Naive thymus-derived CD4-positive, alpha-beta T cell (primary cell): ENCODE results near the gene TBCA. TPM values are rescaled to one million over a fixed set of nuclear protein-coding genes. Genes with fewer than 3 reads are reported as not detected.

ENCODE experiments used
- ATAC-seq: fragments of 150-1000 bp; cut with Tn5 transposase; 2 replicates; pipeline ENCODE4 v1.10.0; 2021; ENCODE audit warnings: mild to moderate bottlenecking, moderate library complexity
- CTCF ChIA-PET: fragments of 350-600 bp; sonication (Branson Sonifier 250); formaldehyde crosslinking; loops from one replicate; lab custom pipeline; 2021; ENCODE audit warnings: antibody characterized with exemption; lab: Charles Lee
- POLR2A ChIA-PET: fragments of 350-600 bp; sonication (Branson Sonifier 250); formaldehyde crosslinking; loops from one replicate; lab custom pipeline; 2021; ENCODE audit warnings: antibody characterized with exemption, inconsistent platforms; lab: Charles Lee
- DNase-seq, 9 donors: peaks; one replicate each; pipeline versions ENCODE4 v3.0.0 to v3.0.0-alpha.2; 2020 to 2022; ENCODE audit warnings: mixed read lengths in 1 of 9
- H3K27ac ChIP-seq: one replicate; pipeline ENCODE4 v1.7.0; 2013; ENCODE audit warnings: mild to moderate bottlenecking, low read depth, low read length, moderate library complexity
- H3K27me3 ChIP-seq, 2 donors: one replicate each; pipeline ENCODE4 v1.7.0; 2013; ENCODE audit warnings: low read length in 2 of 2, mild to moderate bottlenecking in 2 of 2, moderate library complexity in 2 of 2; ENCODE audit not compliant: control insufficient read depth in 2 of 2, insufficient read depth in 2 of 2
- H3K36me3 ChIP-seq, 3 experiments: 1 replicate in 2 of 3; 2 replicates in 1 of 3; pipeline ENCODE4 v1.7.0; 2013; ENCODE audit warnings: low read length in 3 of 3, mild to moderate bottlenecking in 3 of 3, moderate library complexity in 1 of 3; ENCODE audit not compliant: insufficient read depth in 3 of 3, control insufficient read depth in 2 of 3
- H3K4me1 ChIP-seq, 2 donors: one replicate each; pipeline ENCODE4 v1.7.0; 2013; ENCODE audit warnings: low read length in 2 of 2, mild to moderate bottlenecking in 2 of 2, moderate library complexity in 1 of 2; ENCODE audit not compliant: control insufficient read depth in 2 of 2, insufficient read depth in 2 of 2
- H3K4me3 ChIP-seq: 2 replicates; pipeline ENCODE4 v1.7.0; 2013; ENCODE audit warnings: mild to moderate bottlenecking, low read length
- H3K9me3 ChIP-seq, 3 experiments: 1 replicate in 2 of 3; 2 replicates in 1 of 3; pipeline ENCODE4 v1.7.0; 2013; ENCODE audit warnings: low read length in 3 of 3; ENCODE audit not compliant: control insufficient read depth in 2 of 3
- H3K27ac Mint-ChIP-seq, 9 donors: one replicate each; pipeline ENCODE4 v1.8.0; 2020 to 2022; ENCODE audit warnings: mixed read lengths in 9 of 9, mild to moderate bottlenecking in 8 of 9, moderate library complexity in 5 of 9, inconsistent platforms in 2 of 9
- H3K27me3 Mint-ChIP-seq, 5 donors: one replicate each; pipeline ENCODE4 v1.8.0; 2021 to 2022; ENCODE audit warnings: mixed read lengths in 5 of 5, mild to moderate bottlenecking in 1 of 5
- H3K36me3 Mint-ChIP-seq, 5 donors: one replicate each; pipeline ENCODE4 v1.8.0; 2020 to 2022; ENCODE audit warnings: mixed read lengths in 5 of 5, mild to moderate bottlenecking in 3 of 5, inconsistent platforms in 1 of 5
- H3K4me1 Mint-ChIP-seq, 7 donors: one replicate each; pipeline ENCODE4 v1.8.0; 2020 to 2022; ENCODE audit warnings: mixed read lengths in 7 of 7, mild to moderate bottlenecking in 3 of 7, inconsistent platforms in 1 of 7
- H3K4me3 Mint-ChIP-seq, 10 donors: one replicate each; pipeline ENCODE4 v1.8.0; 2020 to 2022; ENCODE audit warnings: mild to moderate bottlenecking in 10 of 10, mixed read lengths in 10 of 10, moderate library complexity in 6 of 10, inconsistent platforms in 2 of 10
- H3K9me3 Mint-ChIP-seq, 11 donors: one replicate each; pipeline ENCODE4 v1.8.0; 2020 to 2022; ENCODE audit warnings: mixed read lengths in 11 of 11, mild to moderate bottlenecking in 4 of 11, inconsistent platforms in 1 of 11, moderate library complexity in 1 of 11
- intact Hi-C, 2 donors: fragments of 100-400 bp; cut with micrococcal nuclease; formaldehyde crosslinking; loops; one replicate each; pipeline ENCODE4 v1.15.1; 2023
- polyA plus RNA-seq, 2 donors: library from polyadenylated mRNA; unstranded; fragments of 300-500 nt; fragmentation: Illumina TruSeq; gene quantifications; one replicate each; pipeline ENCODE4 v1.2.3, GENCODE V29; 2021
- total RNA-seq, 6 experiments: library from RNA in 5 of 6; stranded (reverse) in 5 of 6; gene quantifications; 1 replicate in 5 of 6; 2 replicates in 1 of 6; pipeline ENCODE4 v1.2.3 and lab custom pipeline; 2021 to 2026

TBCA gene
- total and polyA plus RNA-seq, 7 experiments from 2014 or later = 71.3 to 141 (median 96.3) TPM

GRCh38 chr5:77797136-77797535 is 21.0 kb upstream of the TBCA start:
- H3K27ac ChIP-seq = no peak overlapping the region
- H3K27me3 ChIP-seq = no peaks in the 10 kb centered on the region
- POLR2A ChIA-PET = no interaction called here
- H3K4me3 ChIP-seq = no peak overlapping the region
- Mint-ChIP-seq H3K4me3 (no peak overlapping the region), H3K36me3 (peaks cover 0 to 3% (median 1%) of the 10 kb centered on the region in 5 donors), H3K27me3 (peaks cover 41 to 56% (median 49%) of the 10 kb centered on the region in 5 donors), H3K9me3 (peaks cover 0 to 52% (median 22%) of the 10 kb centered on the region in 11 donors), H3K4me1 (peaks cover 0 to 6% (median 0%) of the 10 kb centered on the region in 7 donors), H3K27ac (no peak overlapping the region)
- CTCF ChIA-PET = no interaction called here
- intact Hi-C loops = no loop called here
- no peak for ATAC-seq
- no peak for DNase-seq
- H3K9me3 ChIP-seq = no peaks in the 10 kb centered on the region
- no peaks in the 10 kb centered on the region for H3K4me1 ChIP-seq
- H3K36me3 ChIP-seq = no peaks in the 10 kb centered on the region

GRCh38 chr5:77795846-77796245 is 19.7 kb upstream of the TBCA start:
- CTCF ChIA-PET = no interaction called here
- Mint-ChIP-seq H3K4me1 (peaks cover 0 to 6% (median 0%) of the 10 kb centered on the region in 7 donors), H3K27ac (no peak overlapping the region), H3K4me3 (no peak overlapping the region), H3K36me3 (peaks cover 0 to 3% (median 1%) of the 10 kb centered on the region in 5 donors), H3K9me3 (peaks cover 0 to 41% (median 17%) of the 10 kb centered on the region in 11 donors), H3K27me3 (peaks cover 41 to 61% (median 52%) of the 10 kb centered on the region in 5 donors)
- H3K9me3 ChIP-seq = no peaks in the 10 kb centered on the region
- no peaks in the 10 kb centered on the region for H3K4me1 ChIP-seq
- no peaks in the 10 kb centered on the region for H3K27me3 ChIP-seq
- H3K27ac ChIP-seq = no peak overlapping the region
- intact Hi-C loops = no loop called here
- H3K36me3 ChIP-seq = no peaks in the 10 kb centered on the region
- POLR2A ChIA-PET = no interaction called here
- DNase-seq (no peak), ATAC-seq (no peak)
- H3K4me3 ChIP-seq = no peak overlapping the region

- H3K9me3 Mint-ChIP-seq = peaks cover 0 to 39% (median 15%) of the 10 kb centered on the region in 11 donors
- no peaks in the 10 kb centered on the region for H3K27me3 ChIP-seq
- ChIA-PET POLR2A (no interaction called here), CTCF (no interaction called here)
- no peak overlapping the region for H3K27ac ChIP-seq
- no peaks in the 10 kb centered on the region for H3K36me3 ChIP-seq
- intact Hi-C loops = no loop called here
- peaks cover 41 to 59% (median 49%) of the 10 kb centered on the region in 5 donors for H3K27me3 Mint-ChIP-seq
- H3K27ac Mint-ChIP-seq = no peak overlapping the region
- H3K4me3 Mint-ChIP-seq = no peak overlapping the region
- peaks cover 0 to 6% (median 0%) of the 10 kb centered on the region in 7 donors for H3K4me1 Mint-ChIP-seq
- no peaks in the 10 kb centered on the region for H3K9me3 ChIP-seq
- no peak overlapping the region for H3K4me3 ChIP-seq
- DNase-seq (no peak), ATAC-seq (no peak)
- H3K4me1 ChIP-seq = no peaks in the 10 kb centered on the region
- H3K36me3 Mint-ChIP-seq = peaks cover 0 to 3% (median 1%) of the 10 kb centered on the region in 5 donors
Measured at GRCh38 chr5:77795268-77795667, 19.1 kb upstream of the TBCA start.

DNA sequence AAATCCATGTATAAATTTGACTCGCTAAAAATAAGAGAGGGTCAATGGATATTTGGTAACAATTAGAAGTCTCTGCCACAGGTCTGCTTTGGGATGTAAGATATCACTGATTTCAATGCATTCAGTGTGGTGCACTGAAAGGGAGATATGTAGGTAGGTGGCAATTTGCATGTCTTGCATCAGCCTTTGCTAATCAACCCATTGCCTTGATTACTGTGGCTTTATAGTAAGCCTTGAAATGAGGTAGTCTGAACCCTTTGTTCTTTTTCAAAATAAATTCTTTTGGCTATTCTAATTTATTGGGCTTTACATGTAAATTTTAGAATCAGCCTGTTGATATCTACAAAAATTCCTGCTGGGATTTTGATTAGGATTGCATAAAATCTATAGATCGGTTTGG is 15.8 kb upstream of the TBCA start:
- intact Hi-C loops = no loop called here
- H3K4me3 ChIP-seq = no peak overlapping the region
- no peaks in the 10 kb centered on the region for H3K27me3 ChIP-seq
- Mint-ChIP-seq H3K9me3 (peaks cover 0 to 22% (median 6%) of the 10 kb centered on the region in 11 donors), H3K4me3 (no peak overlapping the region), H3K27me3 (peaks cover 14 to 39% (median 18%) of the 10 kb centered on the region in 5 donors), H3K36me3 (peaks cover 0 to 3% (median 1%) of the 10 kb centered on the region in 5 donors), H3K27ac (no peak overlapping the region), H3K4me1 (no peaks in the 10 kb centered on the region)
- H3K27ac ChIP-seq = no peak overlapping the region
- H3K9me3 ChIP-seq = no peaks in the 10 kb centered on the region
- ChIA-PET CTCF (no interaction called here), POLR2A (no interaction called here)
- H3K4me1 ChIP-seq = no peaks in the 10 kb centered on the region
- ATAC-seq (no peak), DNase-seq (no peak)
- H3K36me3 ChIP-seq = no peaks in the 10 kb centered on the region

DNA sequence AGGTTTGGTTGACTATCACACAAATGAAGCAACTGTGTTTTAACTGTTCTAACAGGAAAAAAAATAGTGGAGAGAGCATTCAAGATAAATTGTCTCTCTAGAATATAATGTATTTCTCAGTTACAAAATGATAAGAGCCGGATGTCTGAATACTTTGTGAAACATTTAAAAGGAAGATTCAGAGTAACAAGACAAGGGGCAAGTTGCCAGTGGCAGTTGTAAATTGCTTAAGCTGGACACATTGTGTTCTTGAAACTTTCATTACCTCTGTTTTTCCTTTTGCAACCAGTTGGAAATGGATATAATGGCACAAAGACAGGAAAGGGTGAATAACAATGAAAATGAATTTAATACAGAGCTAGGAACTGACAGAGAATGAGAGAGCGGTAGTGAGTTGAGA is 15.2 kb upstream of the TBCA start:
- Mint-ChIP-seq H3K9me3 (peaks cover 0 to 17% (median 6%) of the 10 kb centered on the region in 11 donors), H3K27me3 (peaks cover 9 to 34% (median 13%) of the 10 kb centered on the region in 5 donors), H3K4me1 (no peaks in the 10 kb centered on the region), H3K27ac (no peak overlapping the region), H3K36me3 (peaks cover 0 to 3% (median 1%) of the 10 kb centered on the region in 5 donors), H3K4me3 (no peak overlapping the region)
- Histone ChIP-seq H3K9me3 (no peaks in the 10 kb centered on the region), H3K4me3 (no peak overlapping the region), H3K27me3 (no peaks in the 10 kb centered on the region), H3K4me1 (no peaks in the 10 kb centered on the region), H3K36me3 (no peaks in the 10 kb centered on the region), H3K27ac (no peak overlapping the region)
- ChIA-PET POLR2A (no interaction called here), CTCF (no interaction called here)
- ATAC-seq (no peak), DNase-seq (no peak)
- intact Hi-C loops = no loop called here

DNA sequence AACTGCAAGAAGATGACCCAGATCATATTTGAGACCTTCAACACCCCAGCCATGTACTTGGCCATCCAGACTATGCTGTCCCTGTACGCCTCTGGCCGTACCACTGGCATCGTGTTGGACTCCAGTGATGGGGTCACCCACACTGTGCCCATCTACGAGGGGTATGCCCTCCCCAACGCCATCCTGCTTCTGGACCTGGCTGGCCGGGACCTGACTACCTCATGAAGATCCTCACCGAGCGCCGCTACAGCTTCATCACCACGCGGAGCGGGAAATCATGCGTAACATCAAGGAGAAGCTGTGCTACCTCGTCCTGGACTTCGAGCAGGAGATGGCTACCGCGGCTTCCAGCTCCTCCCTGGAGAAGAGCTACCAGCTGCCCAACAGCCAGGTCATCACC is 9.1 kb upstream of the TBCA start:
- H3K4me3 ChIP-seq = no peak overlapping the region
- H3K9me3 Mint-ChIP-seq = peaks cover 0 to 2% (median 0%) of the 10 kb centered on the region in 11 donors
- ChIA-PET CTCF (no interaction called here), POLR2A (no interaction called here)
- no peaks in the 10 kb centered on the region for H3K9me3 ChIP-seq
- H3K4me1 ChIP-seq = no peaks in the 10 kb centered on the region
- peaks cover 0 to 12% (median 4%) of the 10 kb centered on the region in 5 donors for H3K27me3 Mint-ChIP-seq
- H3K27ac ChIP-seq = no peak overlapping the region
- H3K4me1 Mint-ChIP-seq = no peaks in the 10 kb centered on the region
- no peak overlapping the region for H3K4me3 Mint-ChIP-seq
- H3K36me3 Mint-ChIP-seq = no peaks in the 10 kb centered on the region
- intact Hi-C loops = no loop called here
- DNase-seq = no peak
- no peak overlapping the region for H3K27ac Mint-ChIP-seq
- no peaks in the 10 kb centered on the region for H3K36me3 ChIP-seq
- no peaks in the 10 kb centered on the region for H3K27me3 ChIP-seq
- ATAC-seq = no peak

DNA sequence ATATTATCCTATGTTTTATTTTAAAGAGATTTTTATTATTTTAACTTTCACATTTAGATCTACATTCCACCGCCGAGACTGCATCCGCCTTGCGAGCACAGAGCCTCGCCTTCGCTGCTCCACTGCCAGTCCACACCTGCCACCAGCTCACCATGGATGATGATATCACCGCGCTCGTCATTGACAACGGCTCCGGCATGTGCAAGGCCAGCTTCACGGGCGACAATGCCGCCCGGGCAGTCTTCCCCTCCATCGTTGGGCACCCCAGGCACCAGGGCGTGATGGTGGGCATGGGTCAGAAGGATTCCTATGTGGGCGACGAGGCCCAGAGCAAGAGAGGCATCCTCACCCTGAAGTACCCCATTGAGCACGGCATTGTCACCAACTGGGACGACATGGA is 8.6 kb upstream of the TBCA start:
- H3K36me3 ChIP-seq = no peaks in the 10 kb centered on the region
- Mint-ChIP-seq H3K27ac (no peak overlapping the region), H3K27me3 (peaks cover 0 to 12% (median 4%) of the 10 kb centered on the region in 5 donors), H3K36me3 (no peaks in the 10 kb centered on the region), H3K4me1 (no peaks in the 10 kb centered on the region), H3K4me3 (no peak overlapping the region), H3K9me3 (peaks cover 0 to 2% (median 0%) of the 10 kb centered on the region in 11 donors)
- DNase-seq (no peak), ATAC-seq (no peak)
- intact Hi-C loops = no loop called here
- H3K4me1 ChIP-seq = no peaks in the 10 kb centered on the region
- H3K4me3 ChIP-seq = no peak overlapping the region
- H3K27ac ChIP-seq = no peak overlapping the region
- CTCF ChIA-PET = no interaction called here
- H3K27me3 ChIP-seq = no peaks in the 10 kb centered on the region
- no peaks in the 10 kb centered on the region for H3K9me3 ChIP-seq
- POLR2A ChIA-PET = no interaction called here
